Fibroblast of pulmonary artery (primary cell): Measurements from ENCODE around the gene ATG16L1.

Source experiments
- DNase-seq: peaks from one replicate; pipeline ENCODE4 v3.0.0-alpha.2; 2010; ENCODE audit warnings: low read depth
- H3K4me3 ChIP-seq: replicated peaks from 2 replicates; pipeline ENCODE4 v1.5.1; 2011; ENCODE audit warnings: low read depth, mild to moderate bottlenecking, control low read depth, low read length, moderate library complexity
- TF ChIP-seq, protein P1 (sequence below): IDR thresholded peaks from 2 replicates; pipeline ENCODE4 v1.5.1; 2011; ENCODE audit warnings: mild to moderate bottlenecking, control low read depth, low read length, inconsistent platforms; ENCODE audit errors: missing control alignments

The ATG16L1 gene

GRCh38 chr2:233281992-233282603 lies 30.6 kb downstream of the ATG16L1 start:
- no peak overlapping the region for H3K4me3 ChIP-seq
- DNase-seq, result no peak
- TF ChIP-seq, protein P1, sequence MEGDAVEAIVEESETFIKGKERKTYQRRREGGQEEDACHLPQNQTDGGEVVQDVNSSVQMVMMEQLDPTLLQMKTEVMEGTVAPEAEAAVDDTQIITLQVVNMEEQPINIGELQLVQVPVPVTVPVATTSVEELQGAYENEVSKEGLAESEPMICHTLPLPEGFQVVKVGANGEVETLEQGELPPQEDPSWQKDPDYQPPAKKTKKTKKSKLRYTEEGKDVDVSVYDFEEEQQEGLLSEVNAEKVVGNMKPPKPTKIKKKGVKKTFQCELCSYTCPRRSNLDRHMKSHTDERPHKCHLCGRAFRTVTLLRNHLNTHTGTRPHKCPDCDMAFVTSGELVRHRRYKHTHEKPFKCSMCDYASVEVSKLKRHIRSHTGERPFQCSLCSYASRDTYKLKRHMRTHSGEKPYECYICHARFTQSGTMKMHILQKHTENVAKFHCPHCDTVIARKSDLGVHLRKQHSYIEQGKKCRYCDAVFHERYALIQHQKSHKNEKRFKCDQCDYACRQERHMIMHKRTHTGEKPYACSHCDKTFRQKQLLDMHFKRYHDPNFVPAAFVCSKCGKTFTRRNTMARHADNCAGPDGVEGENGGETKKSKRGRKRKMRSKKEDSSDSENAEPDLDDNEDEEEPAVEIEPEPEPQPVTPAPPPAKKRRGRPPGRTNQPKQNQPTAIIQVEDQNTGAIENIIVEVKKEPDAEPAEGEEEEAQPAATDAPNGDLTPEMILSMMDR, result no peak

GRCh38 chr2:233285921-233286320 lies 34.4 kb downstream of the ATG16L1 start:
- DNase-seq, result no peak
- H3K4me3 ChIP-seq, result no peak overlapping the region
- TF ChIP-seq, protein P1, result no peak

- DNase-seq, result no peak
- H3K4me3 ChIP-seq, result no peak overlapping the region
- TF ChIP-seq, protein P1, result no peak
These were observed 36.4 kb downstream of the ATG16L1 start for GRCh38 chr2:233287871-233288270.

- TF ChIP-seq, protein P1, result no peak
- DNase-seq, result no peak
- no peak overlapping the region for H3K4me3 ChIP-seq
These were observed 37.2 kb downstream of the ATG16L1 start for GRCh38 chr2:233288663-233289062.

DNA sequence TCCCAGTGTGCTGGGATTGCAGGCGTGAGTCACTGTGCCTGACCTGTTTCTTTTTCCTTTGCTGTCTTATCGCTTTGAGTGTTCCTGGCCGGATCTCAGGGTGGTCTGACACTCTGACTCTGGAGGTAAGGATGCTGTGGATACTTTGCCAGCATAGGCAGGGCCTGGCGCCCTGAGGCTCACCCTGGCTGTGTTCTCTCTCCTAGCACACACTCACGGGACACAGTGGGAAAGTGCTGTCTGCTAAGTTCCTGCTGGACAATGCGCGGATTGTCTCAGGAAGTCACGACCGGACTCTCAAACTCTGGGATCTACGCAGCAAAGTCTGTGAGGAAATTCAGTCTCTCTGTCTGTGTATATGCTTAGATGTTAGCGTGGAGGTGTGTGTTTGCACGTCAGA lies 38.2 kb downstream of the ATG16L1 start:
- DNase-seq, result no peak
- TF ChIP-seq, protein P1, result no peak
- no peak overlapping the region for H3K4me3 ChIP-seq

- DNase-seq, result no peak
- TF ChIP-seq, protein P1, result no peak
These were observed 38.8 kb downstream of the ATG16L1 start for GRCh38 chr2:233290051-233290845.

DNA sequence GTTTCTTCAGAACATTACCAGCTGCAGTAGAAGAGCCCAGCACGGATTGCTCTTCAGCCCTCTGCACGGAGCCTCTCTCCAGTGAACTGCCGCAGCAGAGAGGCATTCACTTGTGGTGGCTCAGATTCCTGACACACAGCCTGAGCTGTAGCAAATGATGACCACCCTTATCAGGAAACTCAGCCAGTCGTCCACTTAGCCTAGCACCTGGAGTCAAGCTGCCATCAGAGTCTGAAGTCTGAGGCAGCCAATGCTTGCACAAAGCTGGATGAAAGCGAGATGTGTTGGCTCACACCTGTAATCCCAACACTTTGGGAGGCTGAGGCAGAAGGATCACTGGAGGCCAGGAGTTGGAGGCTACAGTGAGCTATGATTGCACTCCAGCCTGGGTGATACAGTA lies 44.4 kb downstream of the ATG16L1 start:
- no peak overlapping the region for H3K4me3 ChIP-seq
- no peak for DNase-seq
- TF ChIP-seq, protein P1, result no peak

More at GRCh38 chr2:233290051-233290845, 38.8 kb downstream of the ATG16L1 start:
- no peak overlapping the region for H3K4me3 ChIP-seq
